Activated naive CD8-positive, alpha-beta T cell treated with anti-CD3 and anti-CD28 coated beads for 36 hours (primary cell): ENCODE results near the gene HHAT. TPM values are rescaled to one million over a fixed set of nuclear protein-coding genes. Genes with fewer than 3 reads are reported as not detected.

Experiments
- DNase-seq: peaks from one replicate; pipeline ENCODE4 v3.0.0; 2021
- H3K27ac Mint-ChIP-seq: one replicate; pipeline ENCODE4 v1.8.0; 2022; ENCODE audit warnings: mild to moderate bottlenecking, moderate library complexity, mixed read lengths
- H3K27me3 Mint-ChIP-seq: one replicate; pipeline ENCODE4 v1.8.0; 2022; ENCODE audit warnings: mild to moderate bottlenecking, mixed read lengths
- H3K36me3 Mint-ChIP-seq: one replicate; pipeline ENCODE4 v1.8.0; 2021; ENCODE audit warnings: mild to moderate bottlenecking, mixed read lengths
- H3K4me1 Mint-ChIP-seq: one replicate; pipeline ENCODE4 v1.8.0; 2021; ENCODE audit warnings: mixed read lengths
- H3K4me3 Mint-ChIP-seq: one replicate; pipeline ENCODE4 v1.8.0; 2022; ENCODE audit warnings: mild to moderate bottlenecking, moderate library complexity, mixed read lengths
- H3K9me3 Mint-ChIP-seq: one replicate; pipeline ENCODE4 v1.8.0; 2022; ENCODE audit warnings: mixed read lengths
- total RNA-seq, 2 experiments: library from RNA; stranded (reverse); gene quantifications; one replicate each; pipeline ENCODE4 v1.2.3, GENCODE V29; 2021

Gene HHAT
- total RNA-seq, 2 experiments from 2014 or later = 1.3 to 2.3 TPM

GRCh38 chr1:210477328-210477924, 148.7 kb downstream of the HHAT start:
- Mint-ChIP-seq H3K4me3 (no peak overlapping the region), H3K36me3 (no peaks in the 10 kb centered on the region), H3K4me1 (no peaks in the 10 kb centered on the region), H3K27me3 (no peaks in the 10 kb centered on the region), H3K27ac (no peak overlapping the region), H3K9me3 (no peaks in the 10 kb centered on the region)
- no peak for DNase-seq

GRCh38 chr1:210478820-210479219, 150.1 kb downstream of the HHAT start:
- Mint-ChIP-seq H3K4me1 (no peaks in the 10 kb centered on the region), H3K4me3 (no peak overlapping the region), H3K27me3 (no peaks in the 10 kb centered on the region), H3K36me3 (no peaks in the 10 kb centered on the region), H3K9me3 (no peaks in the 10 kb centered on the region), H3K27ac (no peak overlapping the region)
- no peak for DNase-seq

- Mint-ChIP-seq H3K9me3 (no peaks in the 10 kb centered on the region), H3K36me3 (no peaks in the 10 kb centered on the region), H3K4me3 (no peak overlapping the region), H3K4me1 (no peaks in the 10 kb centered on the region), H3K27me3 (no peaks in the 10 kb centered on the region), H3K27ac (no peak overlapping the region)
- DNase-seq = no peak
These were observed 153.8 kb downstream of the HHAT start for GRCh38 chr1:210482491-210482890.

GRCh38 chr1:210482945-210483617, 154.4 kb downstream of the HHAT start:
- Mint-ChIP-seq H3K4me3 (no peak overlapping the region), H3K9me3 (no peaks in the 10 kb centered on the region), H3K27me3 (no peaks in the 10 kb centered on the region), H3K27ac (no peak overlapping the region), H3K4me1 (no peaks in the 10 kb centered on the region), H3K36me3 (no peaks in the 10 kb centered on the region)
- DNase-seq = no peak

DNA sequence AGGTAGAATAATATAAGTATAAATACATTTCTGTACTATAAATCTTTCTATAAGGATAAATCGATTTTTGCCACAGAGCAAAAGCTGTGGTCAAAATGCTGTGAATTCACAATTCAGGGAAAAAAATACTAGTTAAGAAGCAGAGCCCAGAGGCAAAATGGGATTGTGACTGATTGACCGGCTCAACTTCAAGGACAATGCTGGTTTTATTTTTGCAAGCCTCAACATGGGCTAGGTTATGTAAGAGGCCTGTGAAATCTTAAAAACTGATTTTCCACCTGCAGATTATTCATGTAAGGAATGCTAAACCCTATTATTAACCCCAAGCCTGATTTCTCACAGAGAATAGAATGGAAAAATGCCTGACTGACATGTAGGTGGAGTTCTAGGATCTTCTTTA, 155.1 kb downstream of the HHAT start:
- Mint-ChIP-seq H3K9me3 (no peaks in the 10 kb centered on the region), H3K27ac (no peak overlapping the region), H3K4me3 (no peak overlapping the region), H3K4me1 (no peaks in the 10 kb centered on the region), H3K36me3 (no peaks in the 10 kb centered on the region), H3K27me3 (no peaks in the 10 kb centered on the region)
- DNase-seq = no peak

DNA sequence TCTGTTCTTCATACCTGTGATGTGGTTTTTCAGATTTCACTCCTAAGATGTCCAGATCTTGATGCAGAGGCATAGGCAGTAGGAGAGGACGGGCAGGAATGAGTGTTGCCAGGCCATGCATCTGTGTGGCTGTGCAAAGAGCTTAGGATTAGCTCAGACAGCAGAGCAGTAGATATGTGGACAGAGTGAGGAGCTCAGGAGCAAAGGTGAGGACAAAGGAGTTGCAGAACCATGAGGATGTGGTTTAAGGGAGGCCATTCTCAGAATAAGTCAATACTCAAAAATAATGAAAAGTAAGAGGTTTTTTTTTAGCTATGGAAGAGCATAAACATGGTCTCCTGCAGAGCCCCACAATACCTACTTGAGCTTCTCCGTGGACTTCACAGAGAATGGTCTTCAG, 158.3 kb downstream of the HHAT start:
- H3K27ac Mint-ChIP-seq = no peak overlapping the region
- no peaks in the 10 kb centered on the region for H3K27me3 Mint-ChIP-seq

GRCh38 chr1:210489491-210489890, 160.8 kb downstream of the HHAT start:
- DNase-seq = no peak
- Mint-ChIP-seq H3K27ac (no peak overlapping the region), H3K4me3 (no peak overlapping the region), H3K4me1 (no peaks in the 10 kb centered on the region), H3K9me3 (no peaks in the 10 kb centered on the region), H3K36me3 (no peaks in the 10 kb centered on the region), H3K27me3 (no peaks in the 10 kb centered on the region)

More for the DNA sequence above, 158.3 kb downstream of the HHAT start:
- H3K4me3 Mint-ChIP-seq = no peak overlapping the region
- no peaks in the 10 kb centered on the region for H3K4me1 Mint-ChIP-seq
- no peak for DNase-seq
- H3K36me3 Mint-ChIP-seq = no peaks in the 10 kb centered on the region
- H3K9me3 Mint-ChIP-seq = no peaks in the 10 kb centered on the region

- Mint-ChIP-seq H3K27ac (no peak overlapping the region), H3K4me1 (no peaks in the 10 kb centered on the region), H3K27me3 (no peaks in the 10 kb centered on the region), H3K4me3 (no peak overlapping the region), H3K36me3 (no peaks in the 10 kb centered on the region), H3K9me3 (no peaks in the 10 kb centered on the region)
- no peak for DNase-seq
These were observed 162.1 kb downstream of the HHAT start for GRCh38 chr1:210490781-210491180.

DNA sequence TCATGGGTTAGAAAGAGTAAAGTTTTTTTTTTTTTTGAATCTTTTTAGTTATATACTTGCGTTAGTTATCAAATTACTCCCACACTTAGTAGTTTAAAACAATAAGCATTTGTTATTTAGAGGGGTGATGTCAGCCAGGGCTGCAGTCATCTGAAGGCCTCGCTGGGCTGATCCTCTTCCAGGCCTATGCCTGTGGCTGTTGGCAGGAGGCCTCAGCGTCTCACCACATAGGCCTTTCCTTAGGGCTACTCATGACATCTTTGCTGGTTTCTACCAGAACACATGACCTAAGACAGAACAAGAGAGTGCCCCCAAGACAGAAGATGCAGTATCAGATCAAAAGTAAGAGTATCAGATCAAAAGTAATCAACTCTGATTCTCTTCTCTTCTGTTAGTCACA, 167.4 kb downstream of the HHAT start:
- no peaks in the 10 kb centered on the region for H3K36me3 Mint-ChIP-seq
- H3K27ac Mint-ChIP-seq = no peak overlapping the region
- H3K9me3 Mint-ChIP-seq = no peaks in the 10 kb centered on the region
- H3K4me1 Mint-ChIP-seq = no peaks in the 10 kb centered on the region
- H3K4me3 Mint-ChIP-seq = no peak overlapping the region
- H3K27me3 Mint-ChIP-seq = no peaks in the 10 kb centered on the region
- no peak for DNase-seq

DNA sequence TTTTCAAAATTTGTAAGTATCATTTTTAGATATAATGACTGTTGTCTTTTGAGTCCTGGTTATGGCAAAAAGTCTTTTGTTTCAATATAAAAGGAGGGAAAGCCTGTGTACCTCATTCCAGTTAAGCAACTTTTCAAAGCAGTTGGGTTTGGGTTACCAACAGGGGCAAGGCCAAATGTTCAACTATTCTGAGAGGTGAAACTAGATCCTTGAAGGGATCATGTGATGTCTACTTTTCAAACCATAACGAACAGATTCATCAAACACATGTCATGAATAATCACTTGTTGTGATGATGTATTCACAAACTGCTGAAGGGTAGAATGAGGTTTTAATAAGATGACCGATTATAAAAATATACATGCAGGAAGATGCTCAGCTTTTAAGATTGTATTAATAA, 171.3 kb downstream of the HHAT start:
- Mint-ChIP-seq H3K4me1 (no peaks in the 10 kb centered on the region), H3K4me3 (no peak overlapping the region), H3K27me3 (no peaks in the 10 kb centered on the region), H3K27ac (no peak overlapping the region), H3K9me3 (no peaks in the 10 kb centered on the region), H3K36me3 (no peaks in the 10 kb centered on the region)
- no peak for DNase-seq

GRCh38 chr1:210500831-210501230, 172.1 kb downstream of the HHAT start:
- Mint-ChIP-seq H3K27me3 (no peaks in the 10 kb centered on the region), H3K36me3 (no peaks in the 10 kb centered on the region), H3K4me1 (no peaks in the 10 kb centered on the region), H3K9me3 (no peaks in the 10 kb centered on the region), H3K27ac (no peak overlapping the region), H3K4me3 (no peak overlapping the region)
- DNase-seq = no peak

GRCh38 chr1:210504286-210504685, 175.6 kb downstream of the HHAT start:
- H3K27me3 Mint-ChIP-seq = no peaks in the 10 kb centered on the region
- no peak for DNase-seq
- no peaks in the 10 kb centered on the region for H3K4me1 Mint-ChIP-seq
- no peaks in the 10 kb centered on the region for H3K9me3 Mint-ChIP-seq
- no peak overlapping the region for H3K27ac Mint-ChIP-seq
- H3K36me3 Mint-ChIP-seq = no peaks in the 10 kb centered on the region
- no peak overlapping the region for H3K4me3 Mint-ChIP-seq

- Mint-ChIP-seq H3K27ac (no peak overlapping the region), H3K27me3 (no peaks in the 10 kb centered on the region), H3K4me3 (no peak overlapping the region), H3K36me3 (no peaks in the 10 kb centered on the region), H3K4me1 (no peaks in the 10 kb centered on the region), H3K9me3 (no peaks in the 10 kb centered on the region)
- DNase-seq = no peak
These were observed 177.1 kb downstream of the HHAT start for GRCh38 chr1:210505601-210506496.

GRCh38 chr1:210506689-210507088, 178.0 kb downstream of the HHAT start:
- no peak overlapping the region for H3K27ac Mint-ChIP-seq
- no peaks in the 10 kb centered on the region for H3K4me1 Mint-ChIP-seq
- DNase-seq = no peak
- H3K9me3 Mint-ChIP-seq = no peaks in the 10 kb centered on the region
- no peaks in the 10 kb centered on the region for H3K27me3 Mint-ChIP-seq
- H3K4me3 Mint-ChIP-seq = no peak overlapping the region
- H3K36me3 Mint-ChIP-seq = no peaks in the 10 kb centered on the region

DNA sequence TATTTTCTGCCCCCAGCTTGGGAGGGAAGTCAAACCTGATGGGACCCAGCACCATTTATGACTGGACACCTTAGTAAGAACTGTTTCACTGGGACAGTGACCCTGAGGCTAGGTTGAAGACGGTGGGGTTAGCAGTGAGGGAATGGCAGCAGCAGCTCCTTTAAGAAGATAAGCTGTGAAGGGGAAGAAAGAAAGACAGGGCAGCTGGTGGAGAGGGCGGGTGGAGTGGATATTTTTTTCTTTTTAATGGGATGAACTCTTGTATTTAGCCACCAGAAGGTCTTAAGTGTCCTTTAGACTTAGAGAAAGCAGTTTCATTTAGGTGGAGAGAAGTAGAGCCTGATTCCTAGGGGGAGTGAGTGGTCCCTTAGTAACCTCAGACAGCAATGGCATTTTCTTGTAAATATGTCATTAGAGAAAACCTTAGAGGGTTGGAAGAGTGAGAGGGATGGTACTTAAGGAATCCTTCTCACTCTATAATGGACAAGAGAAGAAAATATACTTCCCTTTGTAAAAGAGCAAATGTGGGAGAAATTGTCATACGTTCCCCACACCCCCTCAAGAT, 187.5 kb downstream of the HHAT start:
- H3K36me3 Mint-ChIP-seq = peaks cover 2% of the 10 kb centered on the region
- DNase-seq = no peak
- H3K27me3 Mint-ChIP-seq = no peaks in the 10 kb centered on the region
- H3K4me3 Mint-ChIP-seq = no peak overlapping the region
- H3K9me3 Mint-ChIP-seq = no peaks in the 10 kb centered on the region
- H3K4me1 Mint-ChIP-seq = no peaks in the 10 kb centered on the region
- no peak overlapping the region for H3K27ac Mint-ChIP-seq
